NCI-H2227 (cell line): ENCODE data around the gene CRABP1.

Source experiments
- DNase-seq: peaks from one replicate; lab custom pipeline; 2025; ENCODE audit not compliant: unreplicated experiment; lab: John Stamatoyannopoulos, UW

Gene CRABP1

GRCh38 chr15:78397382-78397781, 57.2 kb downstream of the CRABP1 start:
- no peak for DNase-seq
